Measurements from ENCODE around the gene SLC15A3. TPM values are rescaled to one million over a fixed set of nuclear protein-coding genes. Genes with fewer than 3 reads are reported as not detected.

Gene SLC15A3
- total RNA-seq, 4 donors from 2014 or later, result 32.2 to 94.4 (median 64.8) TPM

GRCh38 chr11:60927061-60927592 lies 24.8 kb downstream of the SLC15A3 start:
- WGBS, 2 donors, result 92% methylated on average over 8 of the region's 8 CpGs
- Histone ChIP-seq H3K4me1 (peaks cover 0 to 30% (median 19%) of the 10 kb centered on the region in 4 donors), H3K36me3 (peaks cover 0 to 55% (median 5%) of the 10 kb centered on the region in 3 donors), H3K27ac (no peak overlapping the region), H3K4me3 (no peak overlapping the region), H3K9me3 (no peaks in the 10 kb centered on the region), H3K27me3 (peaks cover 0 to 11% of the 10 kb centered on the region in 2 donors)
- no peak for DNase-seq (ENCODE audit: low spot score in 2 of 2)
- TF ChIP-seq, protein P1, sequence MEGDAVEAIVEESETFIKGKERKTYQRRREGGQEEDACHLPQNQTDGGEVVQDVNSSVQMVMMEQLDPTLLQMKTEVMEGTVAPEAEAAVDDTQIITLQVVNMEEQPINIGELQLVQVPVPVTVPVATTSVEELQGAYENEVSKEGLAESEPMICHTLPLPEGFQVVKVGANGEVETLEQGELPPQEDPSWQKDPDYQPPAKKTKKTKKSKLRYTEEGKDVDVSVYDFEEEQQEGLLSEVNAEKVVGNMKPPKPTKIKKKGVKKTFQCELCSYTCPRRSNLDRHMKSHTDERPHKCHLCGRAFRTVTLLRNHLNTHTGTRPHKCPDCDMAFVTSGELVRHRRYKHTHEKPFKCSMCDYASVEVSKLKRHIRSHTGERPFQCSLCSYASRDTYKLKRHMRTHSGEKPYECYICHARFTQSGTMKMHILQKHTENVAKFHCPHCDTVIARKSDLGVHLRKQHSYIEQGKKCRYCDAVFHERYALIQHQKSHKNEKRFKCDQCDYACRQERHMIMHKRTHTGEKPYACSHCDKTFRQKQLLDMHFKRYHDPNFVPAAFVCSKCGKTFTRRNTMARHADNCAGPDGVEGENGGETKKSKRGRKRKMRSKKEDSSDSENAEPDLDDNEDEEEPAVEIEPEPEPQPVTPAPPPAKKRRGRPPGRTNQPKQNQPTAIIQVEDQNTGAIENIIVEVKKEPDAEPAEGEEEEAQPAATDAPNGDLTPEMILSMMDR (IDR thresholded peaks at IDR 0.05), result no peak
- no peak for TF ChIP-seq POLR2A (IDR thresholded peaks at IDR 0.05)
- TF ChIP-seq EP300 (IDR thresholded peaks at IDR 0.05), result no peak

- WGBS, 2 donors, result 86 to 87% methylated on average over 8 of the region's 8 CpGs
- no peak for TF ChIP-seq EP300 (IDR thresholded peaks at IDR 0.05)
- TF ChIP-seq POLR2A (IDR thresholded peaks at IDR 0.05), result no peak
- TF ChIP-seq, protein P1 (IDR thresholded peaks at IDR 0.05), result no peak
- DNase-seq (ENCODE audit: low spot score in 2 of 2), result no peak
- H3K27ac ChIP-seq, result no peak overlapping the region
- H3K36me3 ChIP-seq, result peaks cover 0 to 56% (median 11%) of the 10 kb centered on the region in 3 donors
- H3K27me3 ChIP-seq, result peaks cover 0 to 11% of the 10 kb centered on the region in 2 donors
- H3K4me1 ChIP-seq, result peaks cover 0 to 30% (median 19%) of the 10 kb centered on the region in 4 donors
- H3K4me3 ChIP-seq, result no peak overlapping the region
- no peaks in the 10 kb centered on the region for H3K9me3 ChIP-seq
Measured at GRCh38 chr11:60926500-60926899, 25.5 kb downstream of the SLC15A3 start.

- H3K36me3 ChIP-seq, result peaks cover 0 to 56% (median 17%) of the 10 kb centered on the region in 3 donors
- H3K4me1 ChIP-seq, result peaks cover 0 to 30% (median 19%) of the 10 kb centered on the region in 4 donors
- TF ChIP-seq EP300 (IDR thresholded peaks at IDR 0.05), result no peak
- TF ChIP-seq, protein P1 (IDR thresholded peaks at IDR 0.05), result no peak
- no peak for TF ChIP-seq POLR2A (IDR thresholded peaks at IDR 0.05)
- no peak overlapping the region for H3K4me3 ChIP-seq
- H3K27me3 ChIP-seq, result peaks cover 0 to 11% of the 10 kb centered on the region in 2 donors
- H3K27ac ChIP-seq, result no peak overlapping the region
- 71 to 75% methylated on average over 6 of the region's 6 CpGs for WGBS, 2 donors
- no peak for DNase-seq (ENCODE audit: low spot score in 2 of 2)
- H3K9me3 ChIP-seq, result no peaks in the 10 kb centered on the region
Measured at GRCh38 chr11:60925868-60926267, 26.1 kb downstream of the SLC15A3 start.

GRCh38 chr11:60924906-60925853 lies 26.8 kb downstream of the SLC15A3 start:
- Histone ChIP-seq H3K36me3 (peaks cover 0 to 56% (median 24%) of the 10 kb centered on the region in 3 donors), H3K4me3 (peak overlapping the region; percentile 53 to 73 (median 62)), H3K27ac (peak overlapping the region in 1 of 4 donors; percentile 56), H3K4me1 (peaks cover 0 to 30% (median 19%) of the 10 kb centered on the region in 4 donors), H3K9me3 (no peaks in the 10 kb centered on the region), H3K27me3 (peaks cover 0 to 11% of the 10 kb centered on the region in 2 donors)
- TF ChIP-seq POLR2A (IDR thresholded peaks at IDR 0.05), result no peak
- TF ChIP-seq, protein P1 (IDR thresholded peaks at IDR 0.05), result no peak
- no peak for TF ChIP-seq EP300 (IDR thresholded peaks at IDR 0.05)
- DNase-seq (ENCODE audit: low spot score in 2 of 2), result no peak
- WGBS, 2 donors, result 6 to 7% methylated on average over 31 to 35 of the region's 35 CpGs
